Activated CD4-positive, alpha-beta T cell treated with anti-CD3 and anti-CD28 coated beads for 36 hours (primary cell): ENCODE results near the gene UBR1. TPM values are rescaled to one million over a fixed set of nuclear protein-coding genes. Genes with fewer than 3 reads are reported as not detected.
"Not testable (repeated sequence)": the region's sequence is repeated elsewhere in the genome, so short reads cannot be mapped to it uniquely, and the experiment has no call there.

Experiments used
- ATAC-seq: fragments of 200-7000 bp; cut with Tn5 transposase; one replicate; pipeline ENCODE4 v1.10.0; 2021; ENCODE audit warnings: mild to moderate bottlenecking, moderate library complexity
- CTCF ChIA-PET: fragments of 350-600 bp; sonication (Branson Sonifier 250); formaldehyde crosslinking; loops from one replicate; lab custom pipeline; 2021; ENCODE audit warnings: antibody characterized with exemption; lab: Charles Lee
- POLR2A ChIA-PET: fragments of 350-600 bp; sonication (Branson Sonifier 250); formaldehyde crosslinking; loops from one replicate; lab custom pipeline; 2021; ENCODE audit warnings: antibody characterized with exemption, inconsistent platforms; lab: Charles Lee
- DNase-seq: peaks from one replicate; pipeline ENCODE4 v3.0.0-alpha.2; 2020
- H3K27ac Mint-ChIP-seq: one replicate; pipeline ENCODE4 v1.8.0; 2021; ENCODE audit warnings: mixed read lengths
- H3K27me3 Mint-ChIP-seq: one replicate; pipeline ENCODE4 v1.8.0; 2021; ENCODE audit warnings: mixed read lengths
- H3K36me3 Mint-ChIP-seq: one replicate; pipeline ENCODE4 v1.8.0; 2021; ENCODE audit warnings: low read depth, mixed read lengths
- H3K4me1 Mint-ChIP-seq: one replicate; pipeline ENCODE4 v1.8.0; 2021; ENCODE audit warnings: mixed read lengths
- H3K4me3 Mint-ChIP-seq: one replicate; pipeline ENCODE4 v1.8.0; 2021; ENCODE audit warnings: mild to moderate bottlenecking, moderate library complexity, mixed read lengths
- H3K9me3 Mint-ChIP-seq: one replicate; pipeline ENCODE4 v1.8.0; 2021; ENCODE audit warnings: low read depth, mixed read lengths
- intact Hi-C, 2 experiments: fragments of 100-400 bp; cut with DNase I in 1 of 2; cut with micrococcal nuclease in 1 of 2; formaldehyde crosslinking; loops; one replicate each; pipeline versions ENCODE4 v1.14.2 to v1.15.1; 2022 to 2024; cut with DNase I, micrococcal nuclease
- total RNA-seq, 2 experiments: library from RNA; stranded (reverse); gene quantifications; one replicate each; pipeline ENCODE4 v1.2.3, GENCODE V29; 2021

Gene UBR1
- total RNA-seq, 2 experiments from 2014 or later: 26.8 to 30.6 TPM

- ChIA-PET POLR2A (no interaction called here), CTCF (interaction anchor here (0.7 to 1.2 kb wide), 3 partner anchors 18 to 27 kb away, joined by 3 read pairs; no protein-coding TSS in a partner anchor)
- Mint-ChIP-seq H3K27ac (no peak overlapping the region), H3K4me3 (no peak overlapping the region), H3K9me3 (no peaks in the 10 kb centered on the region), H3K27me3 (no peaks in the 10 kb centered on the region), H3K4me1 (peaks cover 4% of the 10 kb centered on the region), H3K36me3 (peaks cover 3% of the 10 kb centered on the region)
- ATAC-seq: no peak
- no peak for DNase-seq
- intact Hi-C loops: no loop called here
Observed at GRCh38 chr15:42908538-42908937, 197.3 kb downstream of the UBR1 start.

DNA sequence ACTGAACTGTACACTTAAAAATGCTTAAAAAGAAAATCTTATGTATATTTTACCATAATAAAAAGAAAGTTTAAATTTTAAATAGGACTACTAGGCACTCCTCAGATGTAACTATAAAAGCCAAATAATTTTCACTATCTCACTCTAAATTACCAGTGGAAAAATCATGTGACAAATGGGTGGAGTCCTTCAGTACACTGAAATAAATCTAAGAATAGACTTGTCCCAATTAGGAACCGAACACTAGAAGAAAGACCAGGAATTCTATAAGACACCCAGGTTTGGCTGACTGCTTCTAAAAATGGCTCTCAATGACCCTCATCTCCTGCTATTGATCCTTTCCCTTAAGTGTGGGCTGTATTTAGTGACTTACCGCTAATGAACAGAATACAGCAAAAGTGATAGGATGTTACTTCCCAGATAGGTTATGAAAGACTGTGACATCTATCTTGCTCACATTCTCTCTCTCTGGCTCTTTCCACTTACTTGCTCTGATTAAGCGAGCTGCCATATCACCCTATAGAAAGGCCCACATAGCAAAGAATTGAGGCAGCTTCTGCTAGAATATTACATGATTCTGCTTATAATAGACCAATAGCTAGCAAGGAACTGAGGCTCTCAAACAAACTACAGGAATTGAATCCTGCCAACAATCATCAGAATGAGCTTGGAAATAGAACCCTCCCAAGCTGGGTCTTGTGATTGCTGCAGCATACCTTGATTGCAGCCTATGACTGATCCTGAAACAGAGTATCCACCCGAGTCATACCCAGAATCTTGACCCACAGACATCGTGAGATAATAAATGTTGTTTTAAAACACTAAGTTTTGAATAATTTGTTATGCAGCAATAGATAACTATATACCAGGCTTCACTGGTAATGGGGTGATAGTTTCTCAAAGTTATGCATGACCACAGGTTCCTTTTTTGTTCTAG is 202.2 kb downstream of the UBR1 start:
- POLR2A ChIA-PET: no interaction called here
- DNase-seq: no peak

DNA sequence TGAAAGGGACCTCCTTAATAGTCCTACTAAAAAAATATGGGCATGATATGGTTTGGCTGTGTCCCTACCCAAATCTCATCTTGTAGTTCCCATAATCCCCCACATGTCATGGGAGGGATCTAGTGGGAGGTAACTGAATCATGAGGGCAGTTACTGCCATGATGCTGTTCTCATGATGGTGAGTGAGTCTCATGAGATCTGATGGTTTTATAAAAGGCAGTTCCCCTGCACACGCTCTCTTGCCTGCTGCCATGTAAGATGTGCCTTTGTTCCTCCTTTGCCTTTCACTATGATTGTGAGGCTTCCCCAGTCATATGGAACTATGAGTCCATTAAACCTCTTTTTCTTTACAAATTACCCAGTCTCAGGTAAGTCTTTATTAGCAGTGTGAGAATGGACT is 211.9 kb downstream of the UBR1 start:
- ATAC-seq, intact Hi-C loops, H3K9me3 Mint-ChIP-seq, H3K36me3 Mint-ChIP-seq, H3K27me3 Mint-ChIP-seq, CTCF ChIA-PET, POLR2A ChIA-PET, DNase-seq, H3K4me1 Mint-ChIP-seq, H3K27ac Mint-ChIP-seq, H3K4me3 Mint-ChIP-seq: not testable (repeated sequence)

More for the DNA sequence above, 202.2 kb downstream of the UBR1 start:
- ATAC-seq: no peak
- Mint-ChIP-seq H3K9me3 (no peaks in the 10 kb centered on the region), H3K27me3 (no peaks in the 10 kb centered on the region), H3K4me3 (no peak overlapping the region), H3K27ac (no peak overlapping the region), H3K36me3 (peaks cover 3% of the 10 kb centered on the region), H3K4me1 (peaks cover 2% of the 10 kb centered on the region)
- CTCF ChIA-PET: interaction anchor here (0.6 to 1.2 kb wide), 2 partner anchors 23 to 321 kb away, joined by 3 read pairs; no protein-coding TSS in a partner anchor
- intact Hi-C loops: no loop called here

Other genes starting within 250 kb of the UBR1 start
- gene TTBK2, start 185.3 kb downstream of the UBR1 start, total RNA-seq: 10 to 100 TPM in 1 of 2 experiments, 1 to 10 TPM in 1; 9.7 to 10.5 TPM
- 10 to 100 TPM; 10.9 to 12.9 TPM for gene TMEM62, start 27.5 kb upstream of the UBR1 start, total RNA-seq
- gene CCNDBP1, start 79.4 kb upstream of the UBR1 start, total RNA-seq: 10 to 100 TPM; 45.8 to 51.6 TPM
- gene EPB42, start 115.0 kb upstream of the UBR1 start, total RNA-seq: not detected
- gene TGM5, start 160.9 kb upstream of the UBR1 start, total RNA-seq: not detected
- not detected for gene TGM7, start 196.2 kb upstream of the UBR1 start, total RNA-seq
- gene LCMT2, start 224.5 kb upstream of the UBR1 start, total RNA-seq: 1 to 10 TPM; 7.6 to 8.5 TPM